ENCODE measurements around the gene ZBTB25. TPM values are rescaled to one million over a fixed set of nuclear protein-coding genes. Genes with fewer than 3 reads are reported as not detected.

Gene ZBTB25, protein sequence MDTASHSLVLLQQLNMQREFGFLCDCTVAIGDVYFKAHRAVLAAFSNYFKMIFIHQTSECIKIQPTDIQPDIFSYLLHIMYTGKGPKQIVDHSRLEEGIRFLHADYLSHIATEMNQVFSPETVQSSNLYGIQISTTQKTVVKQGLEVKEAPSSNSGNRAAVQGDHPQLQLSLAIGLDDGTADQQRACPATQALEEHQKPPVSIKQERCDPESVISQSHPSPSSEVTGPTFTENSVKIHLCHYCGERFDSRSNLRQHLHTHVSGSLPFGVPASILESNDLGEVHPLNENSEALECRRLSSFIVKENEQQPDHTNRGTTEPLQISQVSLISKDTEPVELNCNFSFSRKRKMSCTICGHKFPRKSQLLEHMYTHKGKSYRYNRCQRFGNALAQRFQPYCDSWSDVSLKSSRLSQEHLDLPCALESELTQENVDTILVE
- 21.0 TPM for total RNA-seq

DNA sequence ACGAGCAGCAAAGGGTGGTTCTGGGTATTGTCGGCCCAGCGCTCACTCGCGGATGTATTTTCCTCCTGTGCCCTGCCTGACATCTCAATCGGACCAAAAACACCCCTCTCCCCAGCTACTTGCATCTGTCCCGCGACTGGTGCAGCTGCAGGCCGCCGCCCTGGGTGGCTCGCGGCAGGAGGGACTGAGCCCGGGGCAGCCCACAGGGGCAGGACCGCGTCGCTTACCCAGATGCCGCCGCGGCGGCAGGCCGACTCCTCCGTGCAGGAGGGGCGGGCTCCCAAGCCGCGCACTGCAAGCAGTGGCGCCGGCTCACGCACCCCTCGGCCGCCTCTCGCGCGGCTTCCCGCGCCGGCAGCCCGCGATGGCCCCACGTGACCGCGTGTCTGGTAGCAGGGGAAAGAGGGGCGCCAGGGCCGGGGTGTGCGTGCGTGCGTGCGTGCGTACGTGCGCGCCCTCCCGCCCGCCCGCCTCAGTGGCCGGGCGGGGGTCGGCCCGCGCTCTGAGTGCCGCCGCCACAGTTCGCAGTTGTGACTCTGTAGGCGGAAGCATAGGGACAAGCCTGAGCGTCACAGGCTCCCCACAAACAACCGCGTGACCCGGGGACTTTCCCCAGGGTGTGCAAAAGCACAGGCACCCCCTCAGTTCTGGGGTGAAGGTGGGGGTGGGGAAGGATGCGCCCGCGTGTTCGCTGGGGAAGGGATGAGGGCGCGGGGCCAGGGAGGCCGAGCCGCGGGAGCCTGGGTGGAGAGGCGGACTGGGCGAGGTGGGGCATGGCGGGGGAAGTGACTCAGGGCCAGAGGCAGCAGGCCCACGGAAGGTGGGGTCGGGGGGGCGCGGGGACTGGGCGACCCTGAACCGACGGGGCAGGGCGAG is at the start of gene ZBTB25:
ZBTB25 (minus strand) TSS at position 405 of the 876 bp plus-strand sequence. CDS start 13,305 bp downstream, outside the sequence.

DNA sequence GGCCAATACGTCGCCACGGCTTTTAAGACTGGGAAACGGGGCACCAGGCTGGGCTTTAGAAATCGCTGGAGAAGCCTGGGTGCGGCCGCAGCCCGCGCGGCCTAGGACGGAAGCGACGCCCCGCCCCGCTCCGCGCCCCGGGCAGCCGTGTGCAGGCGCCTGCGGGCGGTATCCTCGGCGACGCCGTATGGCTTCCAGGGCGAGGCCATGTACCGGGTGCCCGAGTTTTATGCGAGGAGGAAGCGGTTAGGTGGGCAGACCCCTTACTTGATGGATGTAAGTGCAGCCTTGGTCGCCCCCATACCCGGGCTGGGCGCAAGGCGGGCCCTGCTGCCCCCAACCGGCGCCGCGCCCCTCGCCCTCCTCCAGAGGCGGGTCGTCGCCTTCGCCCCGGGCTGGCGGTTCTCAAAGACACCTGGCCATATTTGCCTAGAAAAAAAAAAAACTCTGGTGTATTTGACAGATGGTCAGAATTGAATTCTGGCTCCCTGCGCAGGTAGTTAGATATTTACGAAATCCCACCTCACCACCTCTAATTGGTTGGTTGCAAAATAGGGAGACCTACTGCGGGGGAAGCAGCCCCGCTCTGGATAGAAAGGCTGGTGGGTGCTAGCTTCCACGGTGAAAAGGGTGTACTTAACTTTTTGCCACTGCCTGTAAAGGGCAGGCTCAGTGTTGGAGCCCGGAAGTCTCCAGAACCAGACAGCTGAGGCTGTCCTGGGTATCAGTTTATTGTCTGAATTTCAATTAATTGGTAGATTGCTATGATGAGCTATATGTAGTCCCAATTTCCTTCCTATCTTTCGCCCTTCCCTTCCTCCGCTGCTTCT is 46.4 kb upstream of the ZBTB25 start, which contains the start of gene PPP1R36:
PPP1R36 (plus strand) TSS at position 171 of the 830 bp plus-strand sequence; CDS start at position 208, 37 bp downstream.

DNA sequence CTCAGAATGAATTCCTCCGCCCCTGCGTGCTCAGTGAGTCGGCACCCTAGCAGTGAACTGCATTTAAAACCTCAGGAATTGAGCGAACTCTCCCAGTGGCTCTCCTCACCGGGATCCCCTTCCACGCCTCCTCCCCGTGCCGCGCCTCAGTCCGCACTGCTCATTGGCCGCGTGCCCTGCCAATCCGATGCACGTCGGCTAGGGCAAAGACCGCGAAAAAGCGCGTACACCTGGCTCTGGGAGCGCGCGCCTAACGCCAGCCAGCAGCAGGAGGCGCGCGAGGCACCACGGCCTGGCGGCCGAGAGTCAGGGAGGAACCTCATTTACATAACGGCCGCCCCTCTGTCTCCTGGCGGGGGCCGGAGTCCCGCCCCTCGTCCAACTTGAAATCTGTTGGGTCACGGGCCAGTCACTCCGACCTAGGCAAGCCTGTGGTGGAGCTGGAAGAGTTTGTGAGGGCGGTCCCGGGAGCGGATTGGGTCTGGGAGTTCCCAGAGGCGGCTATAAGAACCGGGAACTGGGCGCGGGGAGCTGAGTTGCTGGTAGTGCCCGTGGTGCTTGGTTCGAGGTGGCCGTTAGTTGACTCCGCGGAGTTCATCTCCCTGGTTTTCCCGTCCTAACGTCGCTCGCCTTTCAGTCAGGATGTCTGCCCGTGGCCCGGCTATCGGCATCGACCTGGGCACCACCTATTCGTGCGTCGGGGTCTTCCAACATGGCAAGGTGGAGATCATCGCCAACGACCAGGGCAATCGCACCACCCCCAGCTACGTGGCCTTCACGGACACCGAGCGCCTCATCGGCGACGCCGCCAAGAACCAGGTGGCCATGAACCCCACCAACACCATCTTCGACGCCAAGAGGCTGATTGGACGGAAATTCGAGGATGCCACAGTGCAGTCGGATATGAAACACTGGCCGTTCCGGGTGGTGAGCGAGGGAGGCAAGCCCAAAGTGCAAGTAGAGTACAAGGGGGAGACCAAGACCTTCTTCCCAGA is 36.9 kb upstream of the ZBTB25 start, which contains the start of gene HSPA2:
HSPA2 (plus strand) TSS at position 534 of the 995 bp plus-strand sequence; CDS start at position 643, 109 bp downstream.

DNA sequence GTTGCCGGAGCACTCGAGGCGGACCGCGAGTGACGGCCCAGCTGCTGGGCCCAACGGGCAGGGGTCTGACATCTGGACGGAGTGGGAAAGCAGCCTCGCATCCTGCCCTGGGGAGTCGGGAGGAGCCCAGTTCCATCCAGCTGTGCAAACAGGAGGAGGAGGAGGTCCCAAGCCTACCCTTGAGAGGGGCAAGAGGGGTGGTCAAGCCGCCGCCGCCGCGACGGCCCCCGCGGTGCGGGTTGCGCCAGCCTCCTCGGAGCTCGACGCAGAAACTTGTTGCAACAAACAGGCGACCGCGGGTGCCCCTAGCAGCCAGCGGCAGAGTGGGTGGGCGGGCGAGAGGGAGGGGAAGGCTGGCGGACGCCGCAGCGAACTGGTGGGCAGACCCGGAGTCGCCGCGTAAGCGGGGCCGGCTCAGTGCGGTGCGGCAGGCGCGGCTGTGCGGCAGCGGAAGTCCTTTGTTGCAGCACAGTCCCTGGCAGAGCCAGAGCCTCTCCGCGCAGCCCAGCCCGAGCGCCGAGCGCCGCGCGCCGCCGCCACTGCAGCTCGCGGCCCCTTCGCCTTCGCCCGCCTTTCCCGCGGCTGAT is 765 bp upstream of the ZBTB25 start, which contains the start of gene ZBTB1:
ZBTB1 (plus strand) TSS at position 461 of the 587 bp plus-strand sequence. CDS start 16,735 bp downstream, outside the sequence.

DNA sequence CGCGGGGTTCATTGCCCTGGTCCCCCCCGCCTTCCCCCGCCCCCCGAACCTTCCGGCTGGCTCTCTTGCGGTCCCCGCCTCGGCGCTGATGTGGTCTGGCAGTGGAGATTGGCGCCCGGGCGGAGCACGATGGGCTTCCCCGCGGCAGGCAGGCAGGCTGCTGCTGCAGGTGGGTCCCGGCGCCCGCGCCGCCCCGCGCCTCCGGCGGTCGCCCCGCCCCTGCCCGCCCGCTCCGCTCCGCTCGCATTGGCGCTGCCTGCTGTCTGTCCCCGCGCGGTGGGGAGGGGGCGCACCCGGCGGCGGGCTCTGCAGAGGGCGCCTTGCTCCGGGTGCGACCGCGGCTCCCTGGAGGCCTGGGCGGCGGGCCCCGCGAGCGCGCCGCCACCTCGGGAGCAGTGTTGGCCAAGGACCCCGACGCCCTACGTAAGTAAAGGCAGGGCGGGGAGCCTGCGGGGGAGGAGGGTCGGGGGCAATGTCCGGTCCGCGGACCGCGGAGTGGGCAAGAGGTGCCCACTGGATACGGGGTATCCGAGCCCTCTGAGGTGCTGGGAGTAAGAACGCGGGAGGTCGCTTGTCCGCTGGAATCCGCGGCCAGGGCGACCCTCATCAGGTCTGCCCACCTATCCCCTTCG is 38.3 kb downstream of the ZBTB25 start, which contains the start of gene AKAP5:
AKAP5 (plus strand) TSS at position 309 of the 632 bp plus-strand sequence. CDS start 2,896 bp downstream, outside the sequence.

Small RNAs within 50 kb of the gene (small RNA-seq; reads per million reads assigned to genes)
- not detected for gene AL049869.4 (ENCODE audit: low replicate concordance)

Other genes starting within 250 kb of the ZBTB25 start
- 1.9 TPM for gene ESR2, start 209.5 kb downstream of the ZBTB25 start, total RNA-seq
- gene MTHFD1, start 115.5 kb downstream of the ZBTB25 start, total RNA-seq: 39.1 TPM
- gene AKAP5, start 38.3 kb downstream of the ZBTB25 start, total RNA-seq: 19.1 TPM
- gene ZBTB1, start 932 bp upstream of the ZBTB25 start, total RNA-seq: 47.6 TPM
- gene HSPA2, start 36.9 kb upstream of the ZBTB25 start, total RNA-seq: 10.3 TPM
- not detected for gene PPP1R36, start 46.1 kb upstream of the ZBTB25 start, total RNA-seq
- 9.7 TPM for gene PLEKHG3, start 200.6 kb upstream of the ZBTB25 start, total RNA-seq

Measured in parietal lobe (tissue), 2 donors.